IMR-90 (cell line): Measurements from ENCODE around the gene CA12. TPM values are rescaled to one million over a fixed set of nuclear protein-coding genes. Genes with fewer than 3 reads are reported as not detected.

Experiments used
- ATAC-seq: fragments of 200-7000 bp; cut with Tn5 transposase; 2 replicates; pipeline ENCODE4 v1.9.1; 2020; ENCODE audit warnings: low read depth, mild to moderate bottlenecking, moderate library complexity
- BruUV-seq: library from RNA; stranded (reverse); fragments of 400-500 nt; replicated peaks from 2 replicates; lab custom pipeline; 2021; lab: Mats Ljungman, UMichigan
- CTCF ChIA-PET: fragments of 300-600 bp; formaldehyde crosslinking; extraction: SDS; loops from one replicate; lab custom pipeline; 2021; ENCODE audit warnings: antibody characterized with exemption; lab: Yijun Ruan, JAX
- POLR2A ChIA-PET: fragments of 300-600 bp; sonication (Branson Sonifier 250); formaldehyde crosslinking; loops from one replicate; lab custom pipeline; 2022; ENCODE audit warnings: antibody characterized with exemption; ENCODE audit not compliant: unreplicated experiment; lab: Charles Lee
- DNase-seq: peaks from one replicate; pipeline ENCODE4 v3.0.0; 2013
- H2AFZ ChIP-seq: replicated peaks from 2 replicates; pipeline ENCODE3; 2013; ENCODE audit warnings: low read length, mild to moderate bottlenecking; ENCODE audit not compliant: poor library complexity
- H2AK5ac ChIP-seq: 2 replicates; pipeline ENCODE4 v1.6.1; 2013; ENCODE audit warnings: low read depth, low read length, inconsistent platforms
- H2AK9ac ChIP-seq: replicated peaks from 2 replicates; pipeline ENCODE3; 2013; ENCODE audit warnings: mild to moderate bottlenecking, low read depth, low read length, moderate library complexity; ENCODE audit not compliant: poor library complexity
- H2BK120ac ChIP-seq: 2 replicates; pipeline ENCODE4 v1.6.1; 2013; ENCODE audit warnings: low read depth, low read length, inconsistent platforms
- H2BK15ac ChIP-seq: 3 replicates; pipeline ENCODE4 v1.6.1; 2013; ENCODE audit warnings: low read depth, low read length, inconsistent platforms
- H2BK20ac ChIP-seq: 2 replicates; pipeline ENCODE4 v1.6.1; 2013; ENCODE audit warnings: low read depth, mild to moderate bottlenecking, inconsistent platforms, low read length, moderate library complexity
- H2BK5ac ChIP-seq: 2 replicates; pipeline ENCODE4 v1.6.1; 2013; ENCODE audit warnings: mild to moderate bottlenecking, low read depth, low read length, inconsistent platforms; ENCODE audit not compliant: poor library complexity, severe bottlenecking
- H3K14ac ChIP-seq: replicated peaks from 2 replicates; pipeline ENCODE4 v1.6.1; 2013; ENCODE audit warnings: low read depth, low read length, inconsistent platforms
- H3K18ac ChIP-seq: 2 replicates; pipeline ENCODE4 v1.6.1; 2013; ENCODE audit warnings: low read depth, low read length, control low read depth
- H3K23ac ChIP-seq: 2 replicates; pipeline ENCODE4 v1.6.1; 2013; ENCODE audit warnings: low read depth, low read length, inconsistent platforms
- H3K27ac ChIP-seq: 2 replicates; pipeline ENCODE4 v1.5.1; 2013; ENCODE audit warnings: mild to moderate bottlenecking, control low read depth, low read length; ENCODE audit not compliant: insufficient read depth
- H3K27me3 ChIP-seq: 2 replicates; pipeline ENCODE4 v1.6.1; 2013; ENCODE audit warnings: low read length; ENCODE audit not compliant: control insufficient read depth, insufficient read depth
- H3K36me3 ChIP-seq: 2 replicates; pipeline ENCODE4 v1.6.1; 2013; ENCODE audit warnings: low read length, mixed read lengths; ENCODE audit not compliant: control insufficient read depth, insufficient read depth
- H3K4ac ChIP-seq: 2 replicates; pipeline ENCODE4 v1.6.1; 2013; ENCODE audit warnings: low read depth, low read length, inconsistent platforms
- H3K4me1 ChIP-seq: 2 replicates; pipeline ENCODE4 v1.6.1; 2013; ENCODE audit warnings: low read length, mixed read lengths; ENCODE audit not compliant: control insufficient read depth, insufficient read depth
- H3K4me2 ChIP-seq: 2 replicates; pipeline ENCODE4 v1.6.1; 2013; ENCODE audit warnings: low read depth, mild to moderate bottlenecking, control low read depth, low read length, moderate library complexity
- H3K4me3 ChIP-seq: 2 replicates; pipeline ENCODE4 v1.5.1; 2013; ENCODE audit warnings: low read depth, mild to moderate bottlenecking, control low read depth, low read length, moderate library complexity; ENCODE audit not compliant: insufficient read depth
- H3K56ac ChIP-seq: 2 replicates; pipeline ENCODE4 v1.6.1; 2013; ENCODE audit warnings: low read length, inconsistent platforms; ENCODE audit not compliant: insufficient read depth; ENCODE audit errors: extremely low read depth
- H3K79me1 ChIP-seq, 2 experiments: 2 replicates each; pipeline ENCODE4 v1.6.1; 2013; ENCODE audit warnings: low read length in 2 of 2, inconsistent platforms in 1 of 2, low read depth in 1 of 2
- H3K9ac ChIP-seq: 2 replicates; pipeline ENCODE4 v1.6.1; 2013; ENCODE audit warnings: low read depth, low read length, control low read depth
- H3K9me1 ChIP-seq: 2 replicates; pipeline ENCODE4 v1.6.1; 2013; ENCODE audit warnings: low read length, inconsistent platforms; ENCODE audit not compliant: insufficient read depth
- H3K9me3 ChIP-seq: 2 replicates; pipeline ENCODE4 v1.6.1; 2013; ENCODE audit warnings: low read length; ENCODE audit not compliant: control insufficient read depth, insufficient read depth
- H4K20me1 ChIP-seq: 2 replicates; pipeline ENCODE4 v1.6.1; 2013; ENCODE audit warnings: low read length, inconsistent platforms; ENCODE audit not compliant: insufficient read depth
- H4K5ac ChIP-seq: 2 replicates; pipeline ENCODE4 v1.6.1; 2013; ENCODE audit warnings: mild to moderate bottlenecking, low read depth, low read length, control low read depth
- H4K8ac ChIP-seq, 2 experiments: 2 replicates each; pipeline ENCODE4 v1.6.1; 2013; ENCODE audit warnings: low read depth in 2 of 2, low read length in 2 of 2, control low read depth in 1 of 2, inconsistent platforms in 1 of 2
- H4K91ac ChIP-seq: 2 replicates; pipeline ENCODE4 v1.6.1; 2013; ENCODE audit warnings: low read depth, low read length, inconsistent platforms; ENCODE audit not compliant: insufficient read depth
- BHLHE40 ChIP-seq: fragments of 150-350 bp; IDR thresholded peaks from 2 replicates; pipeline ENCODE4 v1.6.1; 2016; ENCODE audit warnings: mild to moderate bottlenecking, low read depth, low read length
- CEBPB ChIP-seq: IDR thresholded peaks from 2 replicates; pipeline ENCODE4 v1.6.1; 2012; ENCODE audit warnings: low read depth, low read length, improper control_type of control experiment
- CHD1 ChIP-seq: IDR thresholded peaks from 2 replicates; pipeline ENCODE4 v1.6.1; 2012; ENCODE audit warnings: low read depth, low read length, improper control_type of control experiment
- FOS ChIP-seq: fragments of 150-350 bp; IDR thresholded peaks from 2 replicates; pipeline ENCODE4 v1.6.1; 2016; ENCODE audit warnings: low read depth, low read length
- MAFK ChIP-seq: IDR thresholded peaks from 2 replicates; pipeline ENCODE4 v1.6.1; 2012; ENCODE audit warnings: low read depth, low read length, improper control_type of control experiment
- MAZ ChIP-seq: IDR thresholded peaks from 2 replicates; pipeline ENCODE4 v1.6.1; 2012; ENCODE audit warnings: low read depth, mild to moderate bottlenecking, low read length, improper control_type of control experiment, moderate library complexity, borderline replicate concordance
- MXI1 ChIP-seq: IDR thresholded peaks from 2 replicates; pipeline ENCODE4 v1.6.1; 2012; ENCODE audit warnings: low read depth, mild to moderate bottlenecking, low read length, moderate library complexity, borderline replicate concordance
- NFE2L2 ChIP-seq: fragments of 150-350 bp; IDR thresholded peaks from 2 replicates; pipeline ENCODE4 v1.6.1; 2016; ENCODE audit warnings: low read depth, mild to moderate bottlenecking, low read length
- POLR2A ChIP-seq: IDR thresholded peaks from 2 replicates; pipeline ENCODE4 v1.6.1; 2012; ENCODE audit warnings: mild to moderate bottlenecking, low read depth, low read length
- RAD21 ChIP-seq: IDR thresholded peaks from 2 replicates; pipeline ENCODE4 v1.6.1; 2012; ENCODE audit warnings: low read length, improper control_type of control experiment
- RCOR1 ChIP-seq: IDR thresholded peaks from 2 replicates; pipeline ENCODE4 v1.6.1; 2012; ENCODE audit warnings: mild to moderate bottlenecking, low read length, improper control_type of control experiment; ENCODE audit not compliant: insufficient replicate concordance
- RFX5 ChIP-seq: IDR thresholded peaks from 2 replicates; pipeline ENCODE4 v1.8.0; 2012; ENCODE audit warnings: low read depth, mild to moderate bottlenecking, low read length, moderate library complexity
- SMC3 ChIP-seq: fragments of 150-350 bp; IDR thresholded peaks from 2 replicates; pipeline ENCODE4 v1.6.1; 2016; ENCODE audit warnings: low read depth, mild to moderate bottlenecking, antibody characterized with exemption, low read length, moderate library complexity
- WGBS, 2 experiments: methylation state at CpG; one replicate each; pipeline versions ENCODE4 v1.1.5 to v1.1.7; 2013; ENCODE audit warnings: missing lambda C conversion rate in 2 of 2; ENCODE audit not compliant: insufficient read length in 1 of 2; ENCODE audit errors: extremely low coverage in 2 of 2; 5-methylcytosine and 5-hydroxymethylcytosine counted together
- dilution Hi-C: fragments of 300-500 bp; cut with HindIII; formaldehyde crosslinking; loops from one replicate; pipeline ENCODE4 v1.14.3; 2018; ENCODE audit warnings: low sequenced_read_pairs; ENCODE audit not compliant: unreplicated experiment
- in situ Hi-C: fragments of 300-500 bp; cut with MboI; formaldehyde crosslinking; loops from 3 replicates; pipeline ENCODE4 v1.14.3; 2019; ENCODE audit warnings: low sequenced_read_pairs, inconsistent platforms, mixed read lengths
- intact Hi-C: fragments of 100-400 bp; cut with micrococcal nuclease; formaldehyde crosslinking; loops from 2 replicates; pipeline ENCODE4 v1.10.0; 2022
- polyA plus RNA-seq, 3 experiments: library from polyadenylated mRNA; depleted of rRNA; stranded (reverse); fragments of >200 nt; gene quantifications; 2 replicates each; pipeline ENCODE4 v1.2.3, GENCODE V29; 2012; ENCODE audit warnings: low replicate concordance in 1 of 3
- total RNA-seq: library from RNA; depleted of rRNA; stranded (reverse); fragments of >200 nt; gene quantifications from 2 replicates; pipeline ENCODE4 v1.2.3, GENCODE V29; 2012
- TF ChIP-seq, protein P1 (sequence below): fragments of 150-350 bp; IDR thresholded peaks from 2 replicates; pipeline ENCODE4 v1.6.1; 2017; ENCODE audit warnings: mild to moderate bottlenecking, antibody characterized with exemption, low read length, low read depth
- TF ChIP-seq, protein P2 (sequence below): fragments of 150-350 bp; IDR thresholded peaks from 2 replicates; pipeline ENCODE4 v1.6.1; 2016; ENCODE audit warnings: low read depth, mild to moderate bottlenecking, low read length, moderate library complexity, borderline replicate concordance
- TF ChIP-seq, protein P3 (sequence below): conservative IDR thresholded peaks from 2 replicates; pipeline ENCODE4 v1.5.1; 2012; ENCODE audit warnings: mild to moderate bottlenecking, low read depth, low read length, improper control_type of control experiment

The CA12 gene
- total and polyA plus RNA-seq, 2 of the 4 experiments (the other 2 are of a cell fraction) = 33.7 to 52.6 TPM

DNA sequence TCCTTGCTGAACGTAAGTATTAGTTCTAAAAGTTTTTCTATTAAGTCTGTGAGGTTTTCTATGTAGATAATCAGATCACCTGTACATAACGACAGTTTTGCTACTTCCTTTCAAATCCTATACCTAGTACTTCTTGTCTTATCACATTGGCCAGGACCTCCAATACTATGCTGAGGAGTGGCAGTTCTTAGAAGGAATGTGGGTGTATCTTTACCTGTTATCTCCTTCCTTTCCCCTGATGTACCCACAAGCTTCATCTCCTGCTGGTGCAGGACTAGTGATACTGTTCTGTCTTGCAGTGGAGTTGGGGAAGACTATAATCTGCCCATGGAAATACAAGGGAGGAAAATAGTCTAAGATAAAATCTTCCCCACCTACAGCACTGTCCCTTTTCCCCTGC, 16.8 kb upstream of the CA12 start:
- no CpG with 5 or more reads among the region's 2 CpGs for WGBS, 2 experiments

More for the DNA sequence above, 16.8 kb upstream of the CA12 start:
- H3K9me3 ChIP-seq = no peaks in the 10 kb centered on the region
- no peak overlapping the region for H3K56ac ChIP-seq
- no peaks in the 10 kb centered on the region for H3K36me3 ChIP-seq
- no peak overlapping the region for H3K4me3 ChIP-seq
- no peaks in the 10 kb centered on the region for H3K27me3 ChIP-seq
- no peak overlapping the region for H2AFZ ChIP-seq
- H3K14ac ChIP-seq = no peak overlapping the region
- no peak overlapping the region for H2AK5ac ChIP-seq
- H2BK120ac ChIP-seq = no peak overlapping the region
- no peak overlapping the region for H3K18ac ChIP-seq
- H2BK15ac ChIP-seq = no peak overlapping the region
- H3K23ac ChIP-seq = no peak overlapping the region
- H4K91ac ChIP-seq = no peak overlapping the region
- DNase-seq (no peak), ATAC-seq (no peak)
- H3K4me2 ChIP-seq = no peak overlapping the region
- no peak overlapping the region for H3K4ac ChIP-seq
- dilution Hi-C loops = no loop called here
- 0 out of 2 replicates have a peak, but pooled peaks cover 5% of the 10 kb centered on the region for H3K4me1 ChIP-seq
- H3K27ac ChIP-seq = no peak overlapping the region
- TF ChIP-seq MAFK (no peak), MXI1 (no peak), CEBPB (no peak), POLR2A (no peak), NFE2L2 (no peak), FOS (no peak), RAD21 (no peak), RFX5 (no peak), BHLHE40 (no peak), SMC3 (no peak), MAZ (no peak), CHD1 (no peak), RCOR1 (no peak)
- TF ChIP-seq, protein P1, sequence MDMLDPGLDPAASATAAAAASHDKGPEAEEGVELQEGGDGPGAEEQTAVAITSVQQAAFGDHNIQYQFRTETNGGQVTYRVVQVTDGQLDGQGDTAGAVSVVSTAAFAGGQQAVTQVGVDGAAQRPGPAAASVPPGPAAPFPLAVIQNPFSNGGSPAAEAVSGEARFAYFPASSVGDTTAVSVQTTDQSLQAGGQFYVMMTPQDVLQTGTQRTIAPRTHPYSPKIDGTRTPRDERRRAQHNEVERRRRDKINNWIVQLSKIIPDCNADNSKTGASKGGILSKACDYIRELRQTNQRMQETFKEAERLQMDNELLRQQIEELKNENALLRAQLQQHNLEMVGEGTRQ = no peak
- TF ChIP-seq, protein P2, sequence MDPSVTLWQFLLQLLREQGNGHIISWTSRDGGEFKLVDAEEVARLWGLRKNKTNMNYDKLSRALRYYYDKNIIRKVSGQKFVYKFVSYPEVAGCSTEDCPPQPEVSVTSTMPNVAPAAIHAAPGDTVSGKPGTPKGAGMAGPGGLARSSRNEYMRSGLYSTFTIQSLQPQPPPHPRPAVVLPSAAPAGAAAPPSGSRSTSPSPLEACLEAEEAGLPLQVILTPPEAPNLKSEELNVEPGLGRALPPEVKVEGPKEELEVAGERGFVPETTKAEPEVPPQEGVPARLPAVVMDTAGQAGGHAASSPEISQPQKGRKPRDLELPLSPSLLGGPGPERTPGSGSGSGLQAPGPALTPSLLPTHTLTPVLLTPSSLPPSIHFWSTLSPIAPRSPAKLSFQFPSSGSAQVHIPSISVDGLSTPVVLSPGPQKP = no peak
- TF ChIP-seq, protein P3, sequence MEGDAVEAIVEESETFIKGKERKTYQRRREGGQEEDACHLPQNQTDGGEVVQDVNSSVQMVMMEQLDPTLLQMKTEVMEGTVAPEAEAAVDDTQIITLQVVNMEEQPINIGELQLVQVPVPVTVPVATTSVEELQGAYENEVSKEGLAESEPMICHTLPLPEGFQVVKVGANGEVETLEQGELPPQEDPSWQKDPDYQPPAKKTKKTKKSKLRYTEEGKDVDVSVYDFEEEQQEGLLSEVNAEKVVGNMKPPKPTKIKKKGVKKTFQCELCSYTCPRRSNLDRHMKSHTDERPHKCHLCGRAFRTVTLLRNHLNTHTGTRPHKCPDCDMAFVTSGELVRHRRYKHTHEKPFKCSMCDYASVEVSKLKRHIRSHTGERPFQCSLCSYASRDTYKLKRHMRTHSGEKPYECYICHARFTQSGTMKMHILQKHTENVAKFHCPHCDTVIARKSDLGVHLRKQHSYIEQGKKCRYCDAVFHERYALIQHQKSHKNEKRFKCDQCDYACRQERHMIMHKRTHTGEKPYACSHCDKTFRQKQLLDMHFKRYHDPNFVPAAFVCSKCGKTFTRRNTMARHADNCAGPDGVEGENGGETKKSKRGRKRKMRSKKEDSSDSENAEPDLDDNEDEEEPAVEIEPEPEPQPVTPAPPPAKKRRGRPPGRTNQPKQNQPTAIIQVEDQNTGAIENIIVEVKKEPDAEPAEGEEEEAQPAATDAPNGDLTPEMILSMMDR = no peak
- in situ Hi-C loops = no loop called here
- no peak overlapping the region for H3K9ac ChIP-seq
- no peak overlapping the region for H2AK9ac ChIP-seq
- intact Hi-C loops = no loop called here
- H2BK20ac ChIP-seq = no peak overlapping the region
- no peaks in the 10 kb centered on the region for H3K79me1 ChIP-seq
- H2BK5ac ChIP-seq = no peak overlapping the region
- 0 out of 2 replicates have a peak, but pooled peaks cover 4% of the 10 kb centered on the region for H3K9me1 ChIP-seq
- H4K20me1 ChIP-seq = no peaks in the 10 kb centered on the region
- CTCF ChIA-PET = no interaction called here
- no peak overlapping the region for H4K8ac ChIP-seq
- no TSS peak for BruUV-seq
- POLR2A ChIA-PET = no interaction called here
- H4K5ac ChIP-seq = no peak overlapping the region
